IMR-90 (cell line): ENCODE measurements around the gene OVCH2. TPM values are rescaled to one million over a fixed set of nuclear protein-coding genes. Genes with fewer than 3 reads are reported as not detected.

Source experiments
- ATAC-seq: fragments of 200-7000 bp; cut with Tn5 transposase; 2 replicates; pipeline ENCODE4 v1.9.1; 2020; ENCODE audit warnings: low read depth, mild to moderate bottlenecking, moderate library complexity
- BruUV-seq: library from RNA; stranded (reverse); fragments of 400-500 nt; replicated peaks from 2 replicates; lab custom pipeline; 2021; lab: Mats Ljungman, UMichigan
- CTCF ChIA-PET: fragments of 300-600 bp; formaldehyde crosslinking; extraction: SDS; loops from one replicate; lab custom pipeline; 2021; ENCODE audit warnings: antibody characterized with exemption; lab: Yijun Ruan, JAX
- POLR2A ChIA-PET: fragments of 300-600 bp; sonication (Branson Sonifier 250); formaldehyde crosslinking; loops from one replicate; lab custom pipeline; 2022; ENCODE audit warnings: antibody characterized with exemption; ENCODE audit not compliant: unreplicated experiment; lab: Charles Lee
- DNase-seq: peaks from one replicate; pipeline ENCODE4 v3.0.0; 2013
- H2AFZ ChIP-seq: replicated peaks from 2 replicates; pipeline ENCODE3; 2013; ENCODE audit warnings: low read length, mild to moderate bottlenecking; ENCODE audit not compliant: poor library complexity
- H2AK5ac ChIP-seq: 2 replicates; pipeline ENCODE4 v1.6.1; 2013; ENCODE audit warnings: low read depth, low read length, inconsistent platforms
- H2AK9ac ChIP-seq: replicated peaks from 2 replicates; pipeline ENCODE3; 2013; ENCODE audit warnings: mild to moderate bottlenecking, low read depth, low read length, moderate library complexity; ENCODE audit not compliant: poor library complexity
- H2BK120ac ChIP-seq: 2 replicates; pipeline ENCODE4 v1.6.1; 2013; ENCODE audit warnings: low read depth, low read length, inconsistent platforms
- H2BK15ac ChIP-seq: 3 replicates; pipeline ENCODE4 v1.6.1; 2013; ENCODE audit warnings: low read depth, low read length, inconsistent platforms
- H2BK20ac ChIP-seq: 2 replicates; pipeline ENCODE4 v1.6.1; 2013; ENCODE audit warnings: low read depth, mild to moderate bottlenecking, inconsistent platforms, low read length, moderate library complexity
- H2BK5ac ChIP-seq: 2 replicates; pipeline ENCODE4 v1.6.1; 2013; ENCODE audit warnings: mild to moderate bottlenecking, low read depth, low read length, inconsistent platforms; ENCODE audit not compliant: poor library complexity, severe bottlenecking
- H3K14ac ChIP-seq: replicated peaks from 2 replicates; pipeline ENCODE4 v1.6.1; 2013; ENCODE audit warnings: low read depth, low read length, inconsistent platforms
- H3K18ac ChIP-seq: 2 replicates; pipeline ENCODE4 v1.6.1; 2013; ENCODE audit warnings: low read depth, low read length, control low read depth
- H3K23ac ChIP-seq: 2 replicates; pipeline ENCODE4 v1.6.1; 2013; ENCODE audit warnings: low read depth, low read length, inconsistent platforms
- H3K27ac ChIP-seq: 2 replicates; pipeline ENCODE4 v1.5.1; 2013; ENCODE audit warnings: mild to moderate bottlenecking, control low read depth, low read length; ENCODE audit not compliant: insufficient read depth
- H3K27me3 ChIP-seq: 2 replicates; pipeline ENCODE4 v1.6.1; 2013; ENCODE audit warnings: low read length; ENCODE audit not compliant: control insufficient read depth, insufficient read depth
- H3K36me3 ChIP-seq: 2 replicates; pipeline ENCODE4 v1.6.1; 2013; ENCODE audit warnings: low read length, mixed read lengths; ENCODE audit not compliant: control insufficient read depth, insufficient read depth
- H3K4ac ChIP-seq: 2 replicates; pipeline ENCODE4 v1.6.1; 2013; ENCODE audit warnings: low read depth, low read length, inconsistent platforms
- H3K4me1 ChIP-seq: 2 replicates; pipeline ENCODE4 v1.6.1; 2013; ENCODE audit warnings: low read length, mixed read lengths; ENCODE audit not compliant: control insufficient read depth, insufficient read depth
- H3K4me2 ChIP-seq: 2 replicates; pipeline ENCODE4 v1.6.1; 2013; ENCODE audit warnings: low read depth, mild to moderate bottlenecking, control low read depth, low read length, moderate library complexity
- H3K4me3 ChIP-seq: 2 replicates; pipeline ENCODE4 v1.5.1; 2013; ENCODE audit warnings: low read depth, mild to moderate bottlenecking, control low read depth, low read length, moderate library complexity; ENCODE audit not compliant: insufficient read depth
- H3K56ac ChIP-seq: 2 replicates; pipeline ENCODE4 v1.6.1; 2013; ENCODE audit warnings: low read length, inconsistent platforms; ENCODE audit not compliant: insufficient read depth; ENCODE audit errors: extremely low read depth
- H3K79me1 ChIP-seq, 2 experiments: 2 replicates each; pipeline ENCODE4 v1.6.1; 2013; ENCODE audit warnings: low read length in 2 of 2, inconsistent platforms in 1 of 2, low read depth in 1 of 2
- H3K9ac ChIP-seq: 2 replicates; pipeline ENCODE4 v1.6.1; 2013; ENCODE audit warnings: low read depth, low read length, control low read depth
- H3K9me1 ChIP-seq: 2 replicates; pipeline ENCODE4 v1.6.1; 2013; ENCODE audit warnings: low read length, inconsistent platforms; ENCODE audit not compliant: insufficient read depth
- H3K9me3 ChIP-seq: 2 replicates; pipeline ENCODE4 v1.6.1; 2013; ENCODE audit warnings: low read length; ENCODE audit not compliant: control insufficient read depth, insufficient read depth
- H4K20me1 ChIP-seq: 2 replicates; pipeline ENCODE4 v1.6.1; 2013; ENCODE audit warnings: low read length, inconsistent platforms; ENCODE audit not compliant: insufficient read depth
- H4K5ac ChIP-seq: 2 replicates; pipeline ENCODE4 v1.6.1; 2013; ENCODE audit warnings: mild to moderate bottlenecking, low read depth, low read length, control low read depth
- H4K8ac ChIP-seq, 2 experiments: 2 replicates each; pipeline ENCODE4 v1.6.1; 2013; ENCODE audit warnings: low read depth in 2 of 2, low read length in 2 of 2, control low read depth in 1 of 2, inconsistent platforms in 1 of 2
- H4K91ac ChIP-seq: 2 replicates; pipeline ENCODE4 v1.6.1; 2013; ENCODE audit warnings: low read depth, low read length, inconsistent platforms; ENCODE audit not compliant: insufficient read depth
- BHLHE40 ChIP-seq: fragments of 150-350 bp; IDR thresholded peaks from 2 replicates; pipeline ENCODE4 v1.6.1; 2016; ENCODE audit warnings: mild to moderate bottlenecking, low read depth, low read length
- POLR2A ChIP-seq: IDR thresholded peaks from 2 replicates; pipeline ENCODE4 v1.6.1; 2012; ENCODE audit warnings: mild to moderate bottlenecking, low read depth, low read length
- RCOR1 ChIP-seq: IDR thresholded peaks from 2 replicates; pipeline ENCODE4 v1.6.1; 2012; ENCODE audit warnings: mild to moderate bottlenecking, low read length, improper control_type of control experiment; ENCODE audit not compliant: insufficient replicate concordance
- SMC3 ChIP-seq: fragments of 150-350 bp; IDR thresholded peaks from 2 replicates; pipeline ENCODE4 v1.6.1; 2016; ENCODE audit warnings: low read depth, mild to moderate bottlenecking, antibody characterized with exemption, low read length, moderate library complexity
- WGBS, 2 experiments: methylation state at CpG; one replicate each; pipeline versions ENCODE4 v1.1.5 to v1.1.7; 2013; ENCODE audit warnings: missing lambda C conversion rate in 2 of 2; ENCODE audit not compliant: insufficient read length in 1 of 2; ENCODE audit errors: extremely low coverage in 2 of 2; 5-methylcytosine and 5-hydroxymethylcytosine counted together
- dilution Hi-C: fragments of 300-500 bp; cut with HindIII; formaldehyde crosslinking; loops from one replicate; pipeline ENCODE4 v1.14.3; 2018; ENCODE audit warnings: low sequenced_read_pairs; ENCODE audit not compliant: unreplicated experiment
- in situ Hi-C: fragments of 300-500 bp; cut with MboI; formaldehyde crosslinking; loops from 3 replicates; pipeline ENCODE4 v1.14.3; 2019; ENCODE audit warnings: low sequenced_read_pairs, inconsistent platforms, mixed read lengths
- intact Hi-C: fragments of 100-400 bp; cut with micrococcal nuclease; formaldehyde crosslinking; loops from 2 replicates; pipeline ENCODE4 v1.10.0; 2022
- polyA plus RNA-seq, 3 experiments: library from polyadenylated mRNA; depleted of rRNA; stranded (reverse); fragments of >200 nt; gene quantifications; 2 replicates each; pipeline ENCODE4 v1.2.3, GENCODE V29; 2012; ENCODE audit warnings: low replicate concordance in 1 of 3
- total RNA-seq: library from RNA; depleted of rRNA; stranded (reverse); fragments of >200 nt; gene quantifications from 2 replicates; pipeline ENCODE4 v1.2.3, GENCODE V29; 2012
- TF ChIP-seq, protein P1 (sequence below): fragments of 150-350 bp; IDR thresholded peaks from 2 replicates; pipeline ENCODE4 v1.6.1; 2017; ENCODE audit warnings: mild to moderate bottlenecking, antibody characterized with exemption, low read length, low read depth

OVCH2 gene
- total and polyA plus RNA-seq, 2 of the 4 experiments (the other 2 are of a cell fraction), result 0.07 TPM; not detected in 1

DNA sequence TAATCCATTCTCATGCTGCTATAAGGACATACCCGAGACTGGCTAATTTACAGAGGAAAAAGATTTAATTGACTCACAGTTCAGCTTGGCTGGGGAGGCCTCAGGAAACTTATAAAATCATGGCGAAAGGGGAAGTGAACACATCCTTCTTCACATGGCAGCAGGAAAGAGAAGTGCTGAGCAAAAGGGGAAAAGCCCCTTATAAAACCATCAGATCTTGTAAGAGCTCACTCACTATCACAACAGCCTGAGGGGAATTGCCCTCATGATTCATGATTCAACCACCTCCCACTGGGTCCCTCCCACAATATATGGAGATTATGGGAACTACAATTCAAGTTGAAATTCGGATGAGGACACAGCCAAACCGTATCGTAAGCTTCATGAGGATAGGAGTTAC lies 29.2 kb downstream of the OVCH2 start:
- no TSS peak for BruUV-seq
- Histone ChIP-seq H3K4me1 (no peaks in the 10 kb centered on the region), H2BK5ac (no peak overlapping the region), H2BK20ac (no peak overlapping the region), H3K14ac (no peak overlapping the region), H2AFZ (no peak overlapping the region), H3K4me2 (no peak overlapping the region), H3K9me3 (no peaks in the 10 kb centered on the region), H3K18ac (no peak overlapping the region), H3K4ac (no peak overlapping the region), H3K27me3 (peaks cover 16% of the 10 kb centered on the region), H3K36me3 (no peaks in the 10 kb centered on the region), H4K91ac (no peak overlapping the region), H4K5ac (no peak overlapping the region), H2BK120ac (no peak overlapping the region), H2BK15ac (no peak overlapping the region), H3K23ac (no peak overlapping the region), H3K79me1 (no peaks in the 10 kb centered on the region), H4K8ac (no peak overlapping the region), H3K56ac (no peak overlapping the region), H2AK5ac (no peak overlapping the region), H3K9me1 (no peaks in the 10 kb centered on the region), H4K20me1 (no peaks in the 10 kb centered on the region), H2AK9ac (no peak overlapping the region), H3K9ac (no peak overlapping the region), H3K4me3 (no peak overlapping the region), H3K27ac (no peak overlapping the region)
- TF ChIP-seq SMC3 (no peak), BHLHE40 (no peak), POLR2A (no peak), RCOR1 (no peak)
- TF ChIP-seq, protein P1, sequence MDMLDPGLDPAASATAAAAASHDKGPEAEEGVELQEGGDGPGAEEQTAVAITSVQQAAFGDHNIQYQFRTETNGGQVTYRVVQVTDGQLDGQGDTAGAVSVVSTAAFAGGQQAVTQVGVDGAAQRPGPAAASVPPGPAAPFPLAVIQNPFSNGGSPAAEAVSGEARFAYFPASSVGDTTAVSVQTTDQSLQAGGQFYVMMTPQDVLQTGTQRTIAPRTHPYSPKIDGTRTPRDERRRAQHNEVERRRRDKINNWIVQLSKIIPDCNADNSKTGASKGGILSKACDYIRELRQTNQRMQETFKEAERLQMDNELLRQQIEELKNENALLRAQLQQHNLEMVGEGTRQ, result no peak
- ChIA-PET CTCF (interaction anchor here (1.3 to 1.7 kb wide), 2 partner anchors 20 to 106 kb away, joined by 4 to 5 read pairs; no protein-coding TSS in a partner anchor), POLR2A (interaction anchor here (0.5 kb wide), 1 partner anchor 153 kb away, joined by 3 read pairs; no protein-coding TSS in a partner anchor)
- dilution Hi-C loops, result no loop called here
- DNase-seq, result peak; percentile 41
- ATAC-seq, result no peak
- in situ Hi-C loops, result loop anchor here (25.0 kb wide), 2 partner anchors 410 to 565 kb away; partner anchors contain the start of gene TUB
- WGBS, 2 experiments, result no CpG with 5 or more reads among the region's 5 CpGs
- intact Hi-C loops, result loop anchor here (10.0 kb wide), 1 partner anchor 418 kb away; no protein-coding TSS in a partner anchor
